Measurements from ENCODE around the gene LRRTM4. TPM values are rescaled to one million over a fixed set of nuclear protein-coding genes. Genes with fewer than 3 reads are reported as not detected.

The LRRTM4 gene
- total and polyA plus RNA-seq, 2 donors (not counting 1 experiment from before 2014, with no cell fraction given) = not detected

GRCh38 chr2:77007686-77008085, 514.5 kb downstream of the LRRTM4 start:
- CTCF ChIA-PET = no interaction called here
- TF ChIP-seq EZH2 (IDR thresholded peaks at IDR 0.05; ENCODE audit: borderline replicate concordance, insufficient read depth, low read depth, low read length, poor library complexity, severe bottlenecking) = no peak
- TF ChIP-seq CTCF (IDR thresholded peaks at IDR 0.05) = no peak
- ATAC-seq (ENCODE audit: low read depth) (no peak), DNase-seq (no peak)
- no peaks in the 10 kb centered on the region for H3K4me1 ChIP-seq (ENCODE audit: control insufficient read depth in 2 of 2, insufficient read depth in 2 of 2, low read length in 2 of 2)
- no peaks in the 10 kb centered on the region for H3K9me3 ChIP-seq (ENCODE audit: control extremely low read depth in 1 of 3, control insufficient read depth in 2 of 3, insufficient read depth in 1 of 3, low read length in 2 of 3)
- H3K27me3 ChIP-seq (replicated peaks in 1 of 4; ENCODE audit: control extremely low read depth in 1 of 4, control insufficient read depth in 3 of 4, insufficient read depth in 4 of 4, low read length in 3 of 4) = no peaks in the 10 kb centered on the region
- WGBS (ENCODE audit: insufficient coverage) = no CpG with 5 or more reads among the region's 2 CpGs
- H3K4me3 ChIP-seq (ENCODE audit: control extremely low read depth in 1 of 5, extremely low read depth in 1 of 5, insufficient read depth in 1 of 5, low read depth in 2 of 5, low read length in 4 of 5) = no peak overlapping the region
- H3K27ac ChIP-seq (ENCODE audit: low read length in 2 of 2) = no peak overlapping the region
- no peak overlapping the region for H3K27ac Mint-ChIP-seq
- no peaks in the 10 kb centered on the region for H3K27me3 Mint-ChIP-seq
- no peak overlapping the region for H3K4me2 ChIP-seq (replicated peaks; ENCODE audit: low read depth, low read length, poor library complexity, severe bottlenecking)
- no peak overlapping the region for H3K4me3 Mint-ChIP-seq
- no peaks in the 10 kb centered on the region for H3K79me2 ChIP-seq (ENCODE audit: control insufficient read depth, insufficient read depth, low read length)
- H4K20me1 ChIP-seq (ENCODE audit: control insufficient read depth, insufficient read depth, low read length, poor library complexity, severe bottlenecking) = no peaks in the 10 kb centered on the region
- no peak overlapping the region for H3K9ac ChIP-seq (ENCODE audit: low read length)
- H3K9me3 Mint-ChIP-seq (ENCODE audit: insufficient read depth) = peaks cover 5% of the 10 kb centered on the region
- H3K4me1 Mint-ChIP-seq = no peaks in the 10 kb centered on the region
- POLR2A ChIA-PET = no interaction called here
- intact Hi-C loops (cut with micrococcal nuclease) = no loop called here
- no peak overlapping the region for H2AFZ ChIP-seq (ENCODE audit: insufficient read depth, low read depth, low read length, poor library complexity, severe bottlenecking)
- H3K36me3 ChIP-seq (replicated peaks in 1 of 2; ENCODE audit: control extremely low read depth in 1 of 2, control insufficient read depth in 1 of 2, extremely low read depth in 1 of 2, insufficient read depth in 2 of 2, low read length in 1 of 2) = no peaks in the 10 kb centered on the region

- no peaks in the 10 kb centered on the region for H3K27me3 Mint-ChIP-seq
- Histone ChIP-seq H3K4me3 (ENCODE audit: control extremely low read depth in 1 of 5, extremely low read depth in 1 of 5, insufficient read depth in 1 of 5, low read depth in 2 of 5, low read length in 4 of 5) (no peak overlapping the region), H3K4me2 (replicated peaks; ENCODE audit: low read depth, low read length, poor library complexity, severe bottlenecking) (no peak overlapping the region), H3K27ac (ENCODE audit: low read length in 2 of 2) (no peak overlapping the region), H3K27me3 (replicated peaks in 1 of 4; ENCODE audit: control extremely low read depth in 1 of 4, control insufficient read depth in 3 of 4, insufficient read depth in 4 of 4, low read length in 3 of 4) (no peaks in the 10 kb centered on the region), H3K9ac (ENCODE audit: low read length) (no peak overlapping the region), H2AFZ (ENCODE audit: insufficient read depth, low read depth, low read length, poor library complexity, severe bottlenecking) (no peak overlapping the region), H3K4me1 (ENCODE audit: control insufficient read depth in 2 of 2, insufficient read depth in 2 of 2, low read length in 2 of 2) (no peaks in the 10 kb centered on the region), H3K36me3 (replicated peaks in 1 of 2; ENCODE audit: control extremely low read depth in 1 of 2, control insufficient read depth in 1 of 2, extremely low read depth in 1 of 2, insufficient read depth in 2 of 2, low read length in 1 of 2) (no peaks in the 10 kb centered on the region), H3K79me2 (ENCODE audit: control insufficient read depth, insufficient read depth, low read length) (no peaks in the 10 kb centered on the region), H4K20me1 (ENCODE audit: control insufficient read depth, insufficient read depth, low read length, poor library complexity, severe bottlenecking) (no peaks in the 10 kb centered on the region), H3K9me3 (ENCODE audit: control extremely low read depth in 1 of 3, control insufficient read depth in 2 of 3, insufficient read depth in 1 of 3, low read length in 2 of 3) (no peaks in the 10 kb centered on the region)
- no peak for TF ChIP-seq CTCF (IDR thresholded peaks at IDR 0.05)
- TF ChIP-seq EZH2 (IDR thresholded peaks at IDR 0.05; ENCODE audit: borderline replicate concordance, insufficient read depth, low read depth, low read length, poor library complexity, severe bottlenecking) = no peak
- H3K27ac Mint-ChIP-seq = no peak overlapping the region
- H3K4me1 Mint-ChIP-seq = no peaks in the 10 kb centered on the region
- WGBS (ENCODE audit: insufficient coverage) = no CpG with 5 or more reads among the region's 2 CpGs
- H3K4me3 Mint-ChIP-seq = no peak overlapping the region
- CTCF ChIA-PET = no interaction called here
- no peak for ATAC-seq (ENCODE audit: low read depth)
- intact Hi-C loops (cut with micrococcal nuclease) = no loop called here
- peaks cover 7% of the 10 kb centered on the region for H3K9me3 Mint-ChIP-seq (ENCODE audit: insufficient read depth)
- no peak for DNase-seq
- POLR2A ChIA-PET = no interaction called here
Measured at GRCh38 chr2:77005522-77005921, 516.7 kb downstream of the LRRTM4 start.
